Right atrium auricular region (tissue), 2 donors: ENCODE results near the gene GAGE12G. TPM values are rescaled to one million over a fixed set of nuclear protein-coding genes. Genes with fewer than 3 reads are reported as not detected.
"Not testable (repeated sequence)": the region's sequence is repeated elsewhere in the genome, so short reads cannot be mapped to it uniquely, and the experiment has no call there.

Source experiments
- DNase-seq: peaks from one replicate; pipeline ENCODE4 v3.0.0-alpha.2; 2019; ENCODE audit warnings: low spot score
- H3K27ac ChIP-seq, 2 donors: fragments of 200-600 bp; sonication (generic); 1 replicate in 1 of 2; 2 replicates in 1 of 2; pipeline ENCODE4 v1.5.1; 2016 to 2019
- H3K27me3 ChIP-seq, 2 donors: fragments of 200-600 bp; sonication (generic); one replicate each; pipeline versions ENCODE4 v1.5.1 to v1.6.0; 2017 to 2019
- H3K36me3 ChIP-seq: fragments of 200-600 bp; sonication (generic); one replicate; pipeline ENCODE4 v1.5.1; 2016
- H3K4me1 ChIP-seq, 2 donors: fragments of 200-600 bp; sonication (generic); one replicate each; pipeline versions ENCODE4 v1.5.1 to v1.6.0; 2017 to 2019
- H3K4me3 ChIP-seq, 2 donors: fragments of 200-600 bp; sonication (generic); 1 replicate in 1 of 2; 2 replicates in 1 of 2; pipeline ENCODE4 v1.5.1; 2017 to 2019; ENCODE audit warnings: mild to moderate bottlenecking in 1 of 2, moderate library complexity in 1 of 2
- H3K9me3 ChIP-seq, 2 donors: fragments of 200-600 bp; sonication (generic); one replicate each; pipeline ENCODE4 v1.5.1; 2019
- total RNA-seq, 2 donors: library from RNA; depleted of rRNA; stranded (reverse); fragments of >200 nt; gene quantifications; one replicate each; pipeline ENCODE4 v1.1.0, GENCODE V29; 2016

Gene GAGE12G
- total RNA-seq: not detected

DNA sequence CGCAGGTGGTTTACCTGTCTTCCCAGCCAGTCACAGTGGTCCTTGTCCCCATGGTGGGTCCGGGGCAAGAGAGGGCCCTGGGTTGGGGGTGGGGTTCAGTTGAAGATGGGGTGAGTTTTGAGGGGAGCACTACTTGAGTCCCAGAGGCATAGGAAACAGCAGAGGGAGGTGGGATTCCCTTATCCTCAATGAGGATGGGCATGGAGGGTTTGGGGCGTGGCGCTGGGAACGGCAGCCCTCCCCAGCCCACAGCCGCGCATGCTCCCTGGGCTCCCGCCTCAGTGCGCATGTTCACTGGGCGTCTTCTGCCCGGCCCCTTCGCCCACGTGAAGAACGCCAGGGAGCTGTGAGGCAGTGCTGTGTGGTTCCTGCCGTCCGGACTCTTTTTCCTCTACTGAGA, at the start of gene GAGE12G:
GAGE12G (plus strand) TSS at position 301 of the 400 bp plus-strand sequence. CDS start 1,155 bp downstream, outside the sequence.
- not testable (repeated sequence) for H3K4me1 ChIP-seq, DNase-seq

DNA sequence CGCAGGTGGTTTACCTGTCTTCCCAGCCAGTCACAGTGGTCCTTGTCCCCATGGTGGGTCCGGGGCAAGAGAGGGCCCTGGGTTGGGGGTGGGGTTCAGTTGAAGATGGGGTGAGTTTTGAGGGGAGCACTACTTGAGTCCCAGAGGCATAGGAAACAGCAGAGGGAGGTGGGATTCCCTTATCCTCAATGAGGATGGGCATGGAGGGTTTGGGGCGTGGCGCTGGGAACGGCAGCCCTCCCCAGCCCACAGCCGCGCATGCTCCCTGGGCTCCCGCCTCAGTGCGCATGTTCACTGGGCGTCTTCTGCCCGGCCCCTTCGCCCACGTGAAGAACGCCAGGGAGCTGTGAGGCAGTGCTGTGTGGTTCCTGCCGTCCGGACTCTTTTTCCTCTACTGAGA, 38.3 kb upstream of the GAGE12G start, which contains the start of gene GAGE12C:
GAGE12C (plus strand) TSS at position 301 of the 400 bp plus-strand sequence. CDS start 1,155 bp downstream, outside the sequence.
- not testable (repeated sequence) for H3K27ac ChIP-seq, H3K27me3 ChIP-seq, H3K4me3 ChIP-seq, DNase-seq, H3K9me3 ChIP-seq, H3K4me1 ChIP-seq, H3K36me3 ChIP-seq

More for the DNA sequence above, at the start of gene GAGE12G:
- H3K27me3 ChIP-seq, H3K27ac ChIP-seq, H3K36me3 ChIP-seq, H3K9me3 ChIP-seq, H3K4me3 ChIP-seq: not testable (repeated sequence)

DNA sequence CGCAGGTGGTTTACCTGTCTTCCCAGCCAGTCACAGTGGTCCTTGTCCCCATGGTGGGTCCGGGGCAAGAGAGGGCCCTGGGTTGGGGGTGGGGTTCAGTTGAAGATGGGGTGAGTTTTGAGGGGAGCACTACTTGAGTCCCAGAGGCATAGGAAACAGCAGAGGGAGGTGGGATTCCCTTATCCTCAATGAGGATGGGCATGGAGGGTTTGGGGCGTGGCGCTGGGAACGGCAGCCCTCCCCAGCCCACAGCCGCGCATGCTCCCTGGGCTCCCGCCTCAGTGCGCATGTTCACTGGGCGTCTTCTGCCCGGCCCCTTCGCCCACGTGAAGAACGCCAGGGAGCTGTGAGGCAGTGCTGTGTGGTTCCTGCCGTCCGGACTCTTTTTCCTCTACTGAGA, 28.8 kb upstream of the GAGE12G start, which contains the start of gene GAGE12D:
GAGE12D (plus strand) TSS at position 301 of the 400 bp plus-strand sequence. CDS start 1,155 bp downstream, outside the sequence.
- not testable (repeated sequence) for H3K4me3 ChIP-seq, H3K27me3 ChIP-seq, H3K36me3 ChIP-seq, DNase-seq, H3K27ac ChIP-seq, H3K9me3 ChIP-seq, H3K4me1 ChIP-seq

DNA sequence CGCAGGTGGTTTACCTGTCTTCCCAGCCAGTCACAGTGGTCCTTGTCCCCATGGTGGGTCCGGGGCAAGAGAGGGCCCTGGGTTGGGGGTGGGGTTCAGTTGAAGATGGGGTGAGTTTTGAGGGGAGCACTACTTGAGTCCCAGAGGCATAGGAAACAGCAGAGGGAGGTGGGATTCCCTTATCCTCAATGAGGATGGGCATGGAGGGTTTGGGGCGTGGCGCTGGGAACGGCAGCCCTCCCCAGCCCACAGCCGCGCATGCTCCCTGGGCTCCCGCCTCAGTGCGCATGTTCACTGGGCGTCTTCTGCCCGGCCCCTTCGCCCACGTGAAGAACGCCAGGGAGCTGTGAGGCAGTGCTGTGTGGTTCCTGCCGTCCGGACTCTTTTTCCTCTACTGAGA, 19.2 kb upstream of the GAGE12G start, which contains the start of gene GAGE12E:
GAGE12E (plus strand) TSS at position 301 of the 400 bp plus-strand sequence. CDS start 1,155 bp downstream, outside the sequence.
- not testable (repeated sequence) for H3K36me3 ChIP-seq, DNase-seq

DNA sequence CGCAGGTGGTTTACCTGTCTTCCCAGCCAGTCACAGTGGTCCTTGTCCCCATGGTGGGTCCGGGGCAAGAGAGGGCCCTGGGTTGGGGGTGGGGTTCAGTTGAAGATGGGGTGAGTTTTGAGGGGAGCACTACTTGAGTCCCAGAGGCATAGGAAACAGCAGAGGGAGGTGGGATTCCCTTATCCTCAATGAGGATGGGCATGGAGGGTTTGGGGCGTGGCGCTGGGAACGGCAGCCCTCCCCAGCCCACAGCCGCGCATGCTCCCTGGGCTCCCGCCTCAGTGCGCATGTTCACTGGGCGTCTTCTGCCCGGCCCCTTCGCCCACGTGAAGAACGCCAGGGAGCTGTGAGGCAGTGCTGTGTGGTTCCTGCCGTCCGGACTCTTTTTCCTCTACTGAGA, 9.7 kb upstream of the GAGE12G start, which contains the start of gene GAGE12F:
GAGE12F (plus strand) TSS at position 301 of the 400 bp plus-strand sequence. CDS start 1,155 bp downstream, outside the sequence.
- not testable (repeated sequence) for H3K9me3 ChIP-seq, H3K4me3 ChIP-seq, H3K4me1 ChIP-seq, H3K36me3 ChIP-seq, H3K27me3 ChIP-seq, H3K27ac ChIP-seq, DNase-seq

More for the DNA sequence above, 19.2 kb upstream of the GAGE12G start, which contains the start of gene GAGE12E:
- not testable (repeated sequence) for H3K4me1 ChIP-seq, H3K4me3 ChIP-seq, H3K9me3 ChIP-seq, H3K27ac ChIP-seq, H3K27me3 ChIP-seq

DNA sequence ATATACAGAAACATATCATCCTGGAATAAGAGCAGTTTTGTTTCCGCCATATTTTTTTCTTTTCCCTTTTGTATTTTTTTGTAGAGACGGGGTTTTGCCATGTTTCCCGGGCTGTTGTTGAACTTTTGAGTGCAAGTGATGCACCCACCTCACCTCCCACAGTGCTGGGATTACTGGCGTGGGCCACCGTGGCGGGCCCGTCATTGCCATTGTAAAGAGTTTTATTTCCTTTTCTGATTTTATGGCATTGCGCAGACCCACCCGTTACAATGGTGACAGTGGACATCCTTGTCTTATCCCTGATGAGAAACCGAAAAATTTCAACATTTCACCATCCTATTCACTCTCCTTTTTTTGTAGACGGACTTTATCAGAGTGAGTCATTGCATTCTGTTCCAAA, 1.5 kb upstream of the GAGE12G start:
- H3K27ac ChIP-seq, H3K27me3 ChIP-seq, H3K4me3 ChIP-seq, H3K36me3 ChIP-seq, H3K4me1 ChIP-seq, H3K9me3 ChIP-seq, DNase-seq: not testable (repeated sequence)

- not testable (repeated sequence) for DNase-seq, H3K36me3 ChIP-seq, H3K4me1 ChIP-seq, H3K4me3 ChIP-seq, H3K9me3 ChIP-seq, H3K27me3 ChIP-seq, H3K27ac ChIP-seq
Observed at GRCh38 chrX:49569152-49569551, 1.0 kb upstream of the GAGE12G start.

- not testable (repeated sequence) for H3K4me3 ChIP-seq, DNase-seq, H3K4me1 ChIP-seq, H3K27me3 ChIP-seq, H3K9me3 ChIP-seq, H3K27ac ChIP-seq, H3K36me3 ChIP-seq
Observed at GRCh38 chrX:49579649-49580048, 9.4 kb downstream of the GAGE12G start, which contains the start of gene GAGE12H. TSS of gene GAGE12H (plus strand) at chrX:49579949. CDS start at chrX:49581104, 1,155 bp downstream.

DNA sequence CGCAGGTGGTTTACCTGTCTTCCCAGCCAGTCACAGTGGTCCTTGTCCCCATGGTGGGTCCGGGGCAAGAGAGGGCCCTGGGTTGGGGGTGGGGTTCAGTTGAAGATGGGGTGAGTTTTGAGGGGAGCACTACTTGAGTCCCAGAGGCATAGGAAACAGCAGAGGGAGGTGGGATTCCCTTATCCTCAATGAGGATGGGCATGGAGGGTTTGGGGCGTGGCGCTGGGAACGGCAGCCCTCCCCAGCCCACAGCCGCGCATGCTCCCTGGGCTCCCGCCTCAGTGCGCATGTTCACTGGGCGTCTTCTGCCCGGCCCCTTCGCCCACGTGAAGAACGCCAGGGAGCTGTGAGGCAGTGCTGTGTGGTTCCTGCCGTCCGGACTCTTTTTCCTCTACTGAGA, 19.0 kb downstream of the GAGE12G start, which contains the start of gene GAGE2A:
GAGE2A (plus strand) TSS at position 301 of the 400 bp plus-strand sequence. CDS start 1,155 bp downstream, outside the sequence.
- not testable (repeated sequence) for H3K27me3 ChIP-seq, H3K4me3 ChIP-seq, H3K9me3 ChIP-seq, H3K36me3 ChIP-seq, H3K4me1 ChIP-seq, DNase-seq, H3K27ac ChIP-seq

DNA sequence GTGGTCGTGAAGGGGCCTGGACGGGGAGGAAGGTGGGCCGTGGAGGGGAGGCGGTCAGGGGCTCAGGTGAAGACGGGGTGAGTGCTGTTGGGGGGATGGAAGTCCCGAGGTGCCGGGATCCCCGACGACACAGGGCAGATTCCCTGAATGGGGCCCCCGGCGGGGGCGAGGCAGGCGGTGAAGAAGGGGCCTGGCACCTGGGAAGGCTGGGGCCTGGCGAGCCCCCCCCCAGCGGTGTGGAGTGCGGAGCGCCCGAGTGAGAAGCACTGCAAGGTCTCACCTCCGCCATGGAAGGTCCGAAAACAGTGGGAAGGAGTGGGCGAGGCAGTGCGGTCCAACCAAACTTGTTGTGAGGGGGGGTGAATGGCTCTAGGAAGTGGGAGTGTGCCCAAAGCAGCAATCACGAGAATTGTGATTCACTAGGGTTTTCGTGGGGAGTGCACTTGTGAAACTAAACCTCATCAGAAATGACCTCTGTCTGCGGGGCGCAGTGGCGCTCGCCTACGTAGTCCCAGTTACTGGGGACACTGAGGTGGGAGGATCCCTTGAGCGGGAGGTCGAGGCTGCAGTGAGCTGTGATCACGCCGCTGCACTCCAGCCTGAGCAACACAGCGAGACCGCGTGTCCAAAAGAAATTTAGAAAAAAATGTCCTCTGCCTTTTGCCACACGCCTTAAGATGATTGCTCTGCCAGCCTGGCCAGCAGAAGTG, 19.7 kb downstream of the GAGE12G start:
- H3K27me3 ChIP-seq, H3K27ac ChIP-seq, H3K4me1 ChIP-seq, H3K36me3 ChIP-seq, H3K4me3 ChIP-seq, H3K9me3 ChIP-seq: not testable (repeated sequence)
- peak; percentile 62 for DNase-seq

DNA sequence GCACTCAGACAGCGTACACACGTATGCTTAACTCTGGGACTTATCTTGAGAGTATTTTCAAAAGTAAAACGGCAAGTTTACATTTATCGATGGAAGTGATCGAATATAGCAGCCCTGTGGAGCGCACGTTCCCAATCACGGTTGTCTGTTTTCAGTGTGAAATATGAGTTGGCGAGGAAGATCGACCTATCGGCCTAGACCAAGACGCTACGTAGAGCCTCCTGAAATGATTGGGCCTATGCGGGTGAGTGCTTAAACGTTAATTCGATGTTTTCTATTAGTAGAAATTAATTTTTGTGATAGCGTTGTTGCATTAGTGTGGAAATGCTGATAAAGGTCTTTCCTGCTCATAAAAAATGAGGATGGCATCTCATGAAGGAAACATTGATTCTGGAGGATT, 20.3 kb downstream of the GAGE12G start:
- H3K36me3 ChIP-seq, H3K4me3 ChIP-seq, H3K27me3 ChIP-seq, H3K27ac ChIP-seq, DNase-seq, H3K9me3 ChIP-seq, H3K4me1 ChIP-seq: not testable (repeated sequence)

DNA sequence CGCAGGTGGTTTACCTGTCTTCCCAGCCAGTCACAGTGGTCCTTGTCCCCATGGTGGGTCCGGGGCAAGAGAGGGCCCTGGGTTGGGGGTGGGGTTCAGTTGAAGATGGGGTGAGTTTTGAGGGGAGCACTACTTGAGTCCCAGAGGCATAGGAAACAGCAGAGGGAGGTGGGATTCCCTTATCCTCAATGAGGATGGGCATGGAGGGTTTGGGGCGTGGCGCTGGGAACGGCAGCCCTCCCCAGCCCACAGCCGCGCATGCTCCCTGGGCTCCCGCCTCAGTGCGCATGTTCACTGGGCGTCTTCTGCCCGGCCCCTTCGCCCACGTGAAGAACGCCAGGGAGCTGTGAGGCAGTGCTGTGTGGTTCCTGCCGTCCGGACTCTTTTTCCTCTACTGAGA, 28.5 kb downstream of the GAGE12G start, which contains the start of gene GAGE1:
GAGE1 (plus strand) TSS at position 301 of the 400 bp plus-strand sequence. CDS start 1,155 bp downstream, outside the sequence.
- H3K4me3 ChIP-seq, H3K4me1 ChIP-seq, H3K27me3 ChIP-seq, H3K36me3 ChIP-seq, H3K9me3 ChIP-seq, H3K27ac ChIP-seq, DNase-seq: not testable (repeated sequence)
